HS-5 (cell line): Measurements from ENCODE around the gene SYT5.
"Not testable (repeated sequence)": the region's sequence is repeated elsewhere in the genome, so short reads cannot be mapped to it uniquely, and the experiment has no call there.

Experiments
- DNase-seq: peaks from one replicate; pipeline ENCODE4 v3.0.0-alpha.2; 2012; ENCODE audit warnings: low read depth

Gene SYT5

GRCh38 chr19:55179606-55180484 lies at the start of gene SYT5:
Gene SYT5 (minus strand): TSS chr19:55180289. CDS start chr19:55179041, 1,248 bp downstream.
- DNase-seq = no peak

DNA sequence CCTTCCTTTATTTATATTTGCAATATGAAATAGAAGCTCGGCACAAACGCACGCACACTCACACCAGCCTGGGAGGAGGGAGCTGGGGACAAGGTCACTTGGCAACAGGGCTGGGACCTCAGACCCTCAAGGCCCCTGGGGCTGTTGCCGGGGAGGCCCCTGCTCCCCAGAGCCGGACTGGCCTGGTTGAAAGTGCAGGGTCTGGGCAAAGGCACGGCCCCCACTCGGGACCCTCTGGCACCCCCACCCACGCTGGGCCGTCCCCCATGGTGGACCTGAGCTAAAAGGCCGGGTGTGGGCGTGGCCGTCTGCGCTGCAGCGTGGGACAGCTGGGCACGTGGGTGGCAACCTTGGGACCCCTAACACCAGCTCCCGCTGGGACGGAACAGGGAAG lies 49.7 kb upstream of the SYT5 start:
- no peak for DNase-seq

DNA sequence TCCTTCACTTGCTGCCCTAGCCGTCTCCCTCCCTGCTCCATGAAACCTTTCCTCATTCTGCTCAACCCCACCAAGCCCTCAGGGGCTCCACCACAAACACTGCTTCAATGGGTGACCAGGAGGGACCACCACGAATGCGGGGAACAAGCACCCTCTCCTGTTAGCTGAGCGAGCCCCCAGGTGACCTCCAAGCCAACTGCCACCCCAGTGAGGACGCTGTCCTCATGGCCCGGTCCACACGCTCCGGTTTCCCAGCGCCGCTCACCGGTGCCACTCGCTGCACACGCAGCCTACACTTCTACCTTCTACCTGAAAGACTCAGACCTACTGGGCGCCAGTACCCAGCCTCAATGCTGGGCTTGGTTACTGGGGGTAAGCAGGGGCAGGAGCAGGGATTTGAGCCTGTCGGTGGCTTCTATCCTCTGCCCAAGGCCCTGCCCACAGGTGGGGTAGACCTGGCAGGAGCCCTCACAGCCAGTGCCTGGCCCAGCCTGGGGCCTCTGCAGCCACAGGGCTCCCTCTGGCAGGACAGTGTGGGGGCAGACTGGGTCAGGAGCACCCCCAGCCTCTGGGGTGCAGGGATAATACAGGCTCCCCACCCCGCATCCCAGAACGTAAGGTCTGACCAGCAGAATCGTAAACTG lies 49.2 kb upstream of the SYT5 start:
- DNase-seq = no peak

DNA sequence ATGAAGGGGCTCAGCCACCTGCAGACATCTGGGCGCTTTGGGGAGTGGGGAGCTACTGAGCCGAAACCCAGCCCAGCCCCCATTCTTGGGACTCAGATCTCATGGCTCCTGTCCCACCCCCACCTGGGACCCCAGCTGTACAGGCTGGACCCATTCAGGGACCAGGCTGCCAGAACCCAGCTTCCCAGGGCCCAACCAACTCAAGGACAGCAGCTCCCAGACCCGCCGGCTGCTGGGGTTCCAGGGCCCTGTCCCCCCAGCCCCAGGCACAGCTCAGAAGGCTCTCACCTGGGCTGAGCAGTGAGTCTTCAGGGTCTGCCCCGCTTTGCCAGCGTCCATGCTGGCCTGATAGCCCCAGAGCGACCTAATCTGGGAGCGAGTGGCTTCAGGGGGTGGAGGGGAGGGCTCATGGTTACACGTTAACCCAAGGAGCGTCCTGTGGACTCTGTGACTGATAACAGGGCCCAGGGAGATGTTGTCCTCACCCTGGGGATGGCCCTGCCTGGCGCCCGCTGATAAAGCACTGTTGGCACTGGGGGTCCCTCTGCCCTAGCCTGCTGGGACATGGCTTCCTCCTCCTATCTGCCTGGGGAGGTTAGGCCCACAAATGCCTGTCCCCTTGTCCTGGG lies 48.4 kb upstream of the SYT5 start, which contains the start of gene TMEM86B:
TSS of gene TMEM86B (minus strand) at position 361 of the 629 bp plus-strand sequence. CDS start at position 339, 22 bp downstream.
- no peak for DNase-seq

DNA sequence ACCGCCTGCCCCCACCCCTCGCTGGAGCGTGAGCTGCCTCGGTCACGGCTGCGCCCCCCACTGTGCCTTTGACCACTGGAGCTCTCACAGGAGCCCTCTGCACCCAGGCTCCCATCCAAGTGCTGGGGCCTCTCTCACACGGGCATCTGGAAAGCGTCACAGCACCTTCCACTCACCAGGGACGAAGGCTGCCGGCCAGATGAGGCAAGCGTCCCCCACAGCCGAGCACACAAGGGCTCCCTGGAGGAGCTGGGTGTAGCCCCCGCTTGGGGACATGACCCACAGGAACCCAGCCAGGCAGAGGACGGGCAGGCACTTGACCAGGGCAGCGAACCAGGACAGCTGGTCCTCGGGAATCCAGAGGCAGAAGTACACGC lies 47.9 kb upstream of the SYT5 start:
- DNase-seq = no peak

DNA sequence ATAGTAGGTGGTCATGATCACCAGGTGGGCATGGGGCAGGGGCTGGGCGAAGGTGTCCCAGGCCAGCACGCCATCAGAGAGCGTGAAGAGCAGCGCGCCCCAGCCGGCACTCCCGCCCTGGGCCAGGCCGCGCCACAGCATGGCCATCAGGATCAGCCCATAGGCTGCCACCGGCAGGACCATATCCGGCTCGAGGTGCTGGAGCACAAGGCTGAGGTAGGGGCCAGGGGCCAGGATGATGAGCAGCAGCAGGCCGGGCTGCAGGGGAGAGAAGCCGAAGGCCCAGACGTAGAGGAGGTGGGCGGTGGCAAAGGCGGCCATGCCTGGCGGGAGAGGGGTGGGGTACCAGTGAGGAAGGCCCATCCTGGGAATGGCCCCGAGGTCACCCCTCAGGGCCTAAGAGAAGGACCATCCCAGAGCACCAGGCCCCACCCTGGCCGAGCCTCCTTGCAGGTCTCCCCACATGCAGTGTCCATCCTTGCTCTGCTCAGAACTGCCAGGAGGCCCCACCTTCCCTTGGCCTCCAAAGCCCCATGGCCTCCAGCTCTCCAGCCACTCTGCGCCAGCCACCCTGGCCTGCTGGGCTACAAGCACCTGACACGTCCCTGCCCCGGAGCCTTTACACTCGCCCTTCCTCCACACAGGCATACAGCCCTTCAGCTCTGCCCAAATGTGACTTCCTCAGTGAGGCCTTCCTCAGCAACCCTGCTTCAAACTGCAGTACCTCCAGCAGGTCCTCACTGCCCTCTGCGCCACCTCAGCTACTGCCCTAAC lies 47.3 kb upstream of the SYT5 start:
- DNase-seq = no peak

GRCh38 chr19:55226788-55227187 lies 46.7 kb upstream of the SYT5 start:
- no peak for DNase-seq

- DNase-seq = no peak
These were observed 46.2 kb upstream of the SYT5 start for GRCh38 chr19:55226273-55226672.

DNA sequence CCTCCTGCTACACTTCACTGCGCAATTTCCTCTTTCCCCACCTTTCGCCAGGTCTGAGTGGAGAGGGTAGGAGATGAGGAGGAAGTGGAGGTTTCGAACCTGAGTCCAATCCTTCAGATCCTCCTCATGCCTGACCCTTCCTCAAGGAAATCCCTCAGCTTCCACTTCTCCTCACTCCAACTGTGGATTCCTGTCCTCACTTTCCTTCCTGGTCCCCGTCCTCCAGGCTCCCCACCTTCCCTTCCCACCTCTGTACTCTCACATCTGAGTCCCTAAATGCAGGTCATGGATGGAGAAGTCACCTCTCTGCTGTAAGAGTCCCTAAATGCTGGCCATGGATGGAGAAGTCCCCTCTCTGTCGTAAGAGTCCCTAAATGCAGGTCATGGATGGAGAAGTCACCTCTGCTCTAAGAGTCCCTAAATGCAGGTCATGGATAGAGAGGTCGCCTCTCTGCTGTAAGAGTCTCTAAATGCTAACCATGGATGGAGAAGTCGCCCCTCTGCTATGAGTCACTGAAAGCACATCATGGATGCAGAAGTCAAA lies 45.4 kb upstream of the SYT5 start:
- DNase-seq = no peak

GRCh38 chr19:55224679-55225414 lies 44.8 kb upstream of the SYT5 start:
- DNase-seq = not testable (repeated sequence)

- DNase-seq = no peak
These were observed 44.1 kb upstream of the SYT5 start for GRCh38 chr19:55224038-55224665.

DNA sequence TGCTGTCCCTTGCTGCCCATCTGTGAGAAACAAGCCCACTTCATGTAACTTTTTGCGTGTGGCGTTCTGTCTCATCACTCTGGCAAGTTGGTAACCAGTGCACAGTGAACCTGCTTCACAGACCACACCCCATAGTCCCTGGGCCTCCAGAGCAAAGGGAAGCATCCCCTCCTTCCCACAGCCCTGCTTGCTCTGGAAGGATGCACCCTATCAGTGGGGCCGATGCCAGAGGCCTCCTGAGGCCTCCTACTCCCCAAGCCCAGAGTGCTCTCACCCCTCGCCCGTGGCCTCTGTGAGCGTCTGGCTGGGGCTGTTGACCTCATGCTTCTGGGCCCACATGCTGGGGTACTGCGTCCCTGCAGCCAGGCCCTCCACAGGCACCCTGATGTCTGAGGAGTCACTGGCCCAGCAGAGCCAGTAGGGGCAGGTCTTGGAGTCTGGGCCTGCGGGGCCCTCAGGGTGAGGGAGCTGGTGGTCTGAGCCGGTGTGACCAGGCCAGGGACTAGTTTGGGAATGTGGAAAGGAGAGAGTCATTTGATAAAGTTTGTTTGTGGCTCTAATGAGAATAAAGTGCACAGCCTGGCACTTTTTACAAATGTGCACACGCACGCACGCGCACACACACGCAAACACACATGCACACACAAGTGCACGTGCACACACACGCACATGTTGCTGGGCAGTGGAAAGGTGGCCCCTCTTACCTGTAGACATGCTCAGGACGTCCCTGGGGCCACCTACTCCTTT lies 43.4 kb upstream of the SYT5 start:
- no peak for DNase-seq

DNA sequence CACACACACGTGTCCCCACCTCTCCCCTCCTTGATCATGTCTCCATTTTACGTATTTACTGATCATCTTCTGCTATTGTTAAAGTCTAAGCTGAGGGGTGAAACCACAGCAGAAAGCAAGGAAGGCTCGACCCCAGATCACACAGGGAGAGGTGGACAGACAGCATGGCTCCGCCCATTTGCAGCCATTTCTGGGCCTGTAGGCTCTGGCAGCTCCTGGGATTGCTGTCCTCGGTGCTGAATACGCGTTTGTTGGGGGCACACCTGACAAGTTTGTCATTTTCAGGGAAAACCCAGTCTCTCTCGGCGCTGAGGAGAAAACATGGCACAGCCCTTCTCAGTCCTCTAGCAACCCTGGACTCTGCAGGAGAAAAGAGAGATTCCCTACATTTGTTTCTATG lies 40.4 kb upstream of the SYT5 start:
- DNase-seq = no peak

DNA sequence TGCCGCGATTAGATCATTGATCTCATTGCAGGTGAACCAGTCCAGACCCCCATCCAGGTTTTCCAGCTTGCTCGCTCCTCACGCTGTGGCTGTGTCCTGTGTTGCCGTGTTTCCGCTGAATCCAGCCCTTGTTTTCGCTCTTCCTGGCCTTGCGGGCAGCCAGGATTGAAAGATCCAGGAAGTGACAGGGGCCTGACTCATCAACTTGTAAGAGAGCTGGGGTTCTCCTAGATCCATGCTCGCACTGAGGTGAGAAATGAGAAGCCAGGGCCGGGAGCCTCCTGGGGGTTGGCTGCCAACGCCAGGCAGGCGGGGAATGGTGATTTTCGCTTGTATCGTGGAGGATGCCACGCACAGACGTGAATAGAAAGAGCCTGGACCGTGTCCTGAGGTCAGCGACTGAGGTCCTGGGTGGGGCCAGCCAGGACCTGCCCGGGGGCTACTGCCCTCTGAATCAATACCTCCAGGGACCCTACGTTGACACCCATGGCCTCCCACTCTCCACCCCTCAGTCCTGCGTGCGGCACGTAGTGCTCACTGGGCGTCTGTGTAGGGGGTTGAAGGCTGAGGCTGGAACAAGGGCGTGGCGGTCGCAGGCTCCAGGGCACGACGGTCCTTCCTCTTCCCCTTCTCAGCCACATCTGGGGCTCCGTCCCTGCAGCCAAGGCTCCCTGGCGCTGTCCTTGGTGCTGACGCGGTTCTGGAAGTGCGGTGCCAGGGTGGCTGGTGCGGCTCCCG lies 36.5 kb upstream of the SYT5 start:
- peak; percentile 99 for DNase-seq

DNA sequence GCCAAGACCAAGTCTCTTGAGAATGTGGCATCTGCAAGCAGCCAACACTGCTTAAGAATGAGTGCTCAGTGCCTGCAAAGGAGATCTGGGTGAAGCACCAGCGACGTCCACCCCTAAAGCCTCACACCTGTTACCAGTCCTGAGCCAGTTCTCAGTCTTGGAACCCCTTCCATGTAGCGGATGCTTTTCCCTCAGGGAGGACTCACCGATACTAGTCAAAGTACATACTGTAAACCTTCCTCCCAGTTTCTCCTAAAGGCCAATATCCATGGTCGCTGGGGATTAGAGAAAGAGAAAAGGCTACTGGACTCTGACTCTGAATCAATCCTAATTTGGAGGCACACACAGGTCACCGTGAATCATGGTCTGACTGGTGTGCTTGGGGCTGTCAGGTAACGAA lies 33.5 kb upstream of the SYT5 start:
- no peak for DNase-seq

GRCh38 chr19:55212447-55212846 lies 32.4 kb upstream of the SYT5 start:
- DNase-seq = no peak

GRCh38 chr19:55209693-55210472 lies 29.8 kb upstream of the SYT5 start:
- DNase-seq = peak; percentile 96
